Nephron progenitor cell (in vitro differentiated cells): ENCODE measurements around the gene TRAPPC2.
"Not testable (repeated sequence)": the region's sequence is repeated elsewhere in the genome, so short reads cannot be mapped to it uniquely, and the experiment has no call there.

Experiments used
- DNase-seq: peaks from one replicate; pipeline ENCODE4 v3.0.0; 2021
- H3K27ac Mint-ChIP-seq: 2 replicates; pipeline ENCODE4 v1.8.0; 2021; ENCODE audit warnings: mild to moderate bottlenecking, moderate library complexity, mixed read lengths
- H3K27me3 Mint-ChIP-seq: 2 replicates; pipeline ENCODE4 v1.8.0; 2021; ENCODE audit warnings: mild to moderate bottlenecking, low read depth, mixed read lengths; ENCODE audit not compliant: poor library complexity
- H3K36me3 Mint-ChIP-seq: 2 replicates; pipeline ENCODE4 v1.8.0; 2021; ENCODE audit warnings: low read depth, mixed read lengths
- H3K4me1 Mint-ChIP-seq: 2 replicates; pipeline ENCODE4 v1.8.0; 2021; ENCODE audit warnings: mixed read lengths
- H3K4me3 Mint-ChIP-seq: 2 replicates; pipeline ENCODE4 v1.8.0; 2021; ENCODE audit warnings: mild to moderate bottlenecking, moderate library complexity, mixed read lengths
- H3K9me3 Mint-ChIP-seq: 2 replicates; pipeline ENCODE4 v1.8.0; 2021; ENCODE audit warnings: mild to moderate bottlenecking, moderate library complexity, mixed read lengths
- TF ChIP-seq, protein P1 (sequence below): fragments of 200-600 bp; sonication (generic); IDR thresholded peaks from 2 replicates; pipeline ENCODE4 v1.5.0; 2021; ENCODE audit warnings: antibody characterized with exemption

TRAPPC2 gene

GRCh38 chrX:13681595-13681994 lies 52.8 kb downstream of the TRAPPC2 start:
- TF ChIP-seq, protein P1, sequence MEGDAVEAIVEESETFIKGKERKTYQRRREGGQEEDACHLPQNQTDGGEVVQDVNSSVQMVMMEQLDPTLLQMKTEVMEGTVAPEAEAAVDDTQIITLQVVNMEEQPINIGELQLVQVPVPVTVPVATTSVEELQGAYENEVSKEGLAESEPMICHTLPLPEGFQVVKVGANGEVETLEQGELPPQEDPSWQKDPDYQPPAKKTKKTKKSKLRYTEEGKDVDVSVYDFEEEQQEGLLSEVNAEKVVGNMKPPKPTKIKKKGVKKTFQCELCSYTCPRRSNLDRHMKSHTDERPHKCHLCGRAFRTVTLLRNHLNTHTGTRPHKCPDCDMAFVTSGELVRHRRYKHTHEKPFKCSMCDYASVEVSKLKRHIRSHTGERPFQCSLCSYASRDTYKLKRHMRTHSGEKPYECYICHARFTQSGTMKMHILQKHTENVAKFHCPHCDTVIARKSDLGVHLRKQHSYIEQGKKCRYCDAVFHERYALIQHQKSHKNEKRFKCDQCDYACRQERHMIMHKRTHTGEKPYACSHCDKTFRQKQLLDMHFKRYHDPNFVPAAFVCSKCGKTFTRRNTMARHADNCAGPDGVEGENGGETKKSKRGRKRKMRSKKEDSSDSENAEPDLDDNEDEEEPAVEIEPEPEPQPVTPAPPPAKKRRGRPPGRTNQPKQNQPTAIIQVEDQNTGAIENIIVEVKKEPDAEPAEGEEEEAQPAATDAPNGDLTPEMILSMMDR: no peak
- Mint-ChIP-seq H3K27ac (no peak overlapping the region), H3K4me3 (no peak overlapping the region), H3K9me3 (peaks cover 50% of the 10 kb centered on the region), H3K4me1 (no peaks in the 10 kb centered on the region), H3K27me3 (no peaks in the 10 kb centered on the region), H3K36me3 (no peaks in the 10 kb centered on the region)
- DNase-seq: no peak

DNA sequence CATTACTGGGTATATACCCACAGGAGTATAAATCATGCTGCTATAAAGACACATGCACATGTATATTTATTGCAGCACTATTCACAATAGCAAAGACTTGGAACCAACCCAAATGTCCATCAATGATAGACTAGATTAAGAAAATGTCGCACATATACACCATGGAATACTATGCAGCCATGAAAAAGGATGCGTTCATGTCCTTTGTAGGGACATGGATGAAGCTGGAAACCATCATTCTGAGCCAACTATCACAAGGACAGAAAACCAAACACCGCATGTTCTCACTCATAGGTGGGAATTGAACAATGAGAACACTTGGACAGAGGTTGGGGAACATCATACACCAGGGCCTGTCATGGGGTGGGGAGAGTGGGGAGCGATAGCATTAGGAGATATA lies 54.7 kb downstream of the TRAPPC2 start:
- H3K27me3 Mint-ChIP-seq, H3K4me1 Mint-ChIP-seq, H3K27ac Mint-ChIP-seq, H3K4me3 Mint-ChIP-seq, DNase-seq, H3K36me3 Mint-ChIP-seq: not testable (repeated sequence)
- H3K9me3 Mint-ChIP-seq: peaks cover 48% of the 10 kb centered on the region

- DNase-seq: no peak
- H3K4me1 Mint-ChIP-seq: no peaks in the 10 kb centered on the region
- no peak overlapping the region for H3K4me3 Mint-ChIP-seq
- H3K36me3 Mint-ChIP-seq: no peaks in the 10 kb centered on the region
- no peaks in the 10 kb centered on the region for H3K27me3 Mint-ChIP-seq
- H3K27ac Mint-ChIP-seq: no peak overlapping the region
- H3K9me3 Mint-ChIP-seq: peaks cover 47% of the 10 kb centered on the region
- TF ChIP-seq, protein P1: no peak
Measured at GRCh38 chrX:13676885-13677284, 57.5 kb downstream of the TRAPPC2 start.

GRCh38 chrX:13673016-13673415 lies 61.4 kb downstream of the TRAPPC2 start:
- no peaks in the 10 kb centered on the region for H3K36me3 Mint-ChIP-seq
- no peak overlapping the region for H3K4me3 Mint-ChIP-seq
- H3K27me3 Mint-ChIP-seq: no peaks in the 10 kb centered on the region
- DNase-seq: no peak
- peaks cover 30% of the 10 kb centered on the region for H3K9me3 Mint-ChIP-seq
- TF ChIP-seq, protein P1: no peak
- no peak overlapping the region for H3K27ac Mint-ChIP-seq
- H3K4me1 Mint-ChIP-seq: no peaks in the 10 kb centered on the region

DNA sequence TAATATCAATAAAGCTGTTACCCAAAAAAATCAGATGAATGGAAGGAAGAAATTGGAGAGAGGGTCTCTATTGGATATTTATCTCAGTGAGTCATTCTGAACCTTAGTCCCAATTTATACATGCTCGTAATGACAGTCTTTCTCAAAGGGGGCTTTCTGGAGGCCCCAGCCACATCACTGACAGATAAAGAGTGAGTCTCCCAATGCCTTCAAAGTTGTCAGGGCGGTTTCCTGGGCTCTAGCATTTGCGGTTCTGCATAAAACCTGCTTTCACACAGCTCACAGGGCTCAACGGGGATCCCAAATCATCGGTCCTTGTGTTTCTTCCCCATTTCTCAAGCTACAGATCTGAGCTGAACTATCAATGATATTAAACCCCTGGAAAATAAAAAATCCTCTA lies 64.2 kb downstream of the TRAPPC2 start:
- Mint-ChIP-seq H3K4me1 (no peaks in the 10 kb centered on the region), H3K27ac (no peak overlapping the region), H3K27me3 (peaks cover 2% of the 10 kb centered on the region), H3K9me3 (peaks cover 30% of the 10 kb centered on the region), H3K4me3 (no peak overlapping the region), H3K36me3 (no peaks in the 10 kb centered on the region)
- no peak for DNase-seq
- TF ChIP-seq, protein P1: no peak

GRCh38 chrX:13669755-13670154 lies 64.7 kb downstream of the TRAPPC2 start:
- not testable (repeated sequence) for H3K27me3 Mint-ChIP-seq, H3K4me3 Mint-ChIP-seq, H3K27ac Mint-ChIP-seq, DNase-seq, H3K36me3 Mint-ChIP-seq, H3K4me1 Mint-ChIP-seq
- H3K9me3 Mint-ChIP-seq: peaks cover 33% of the 10 kb centered on the region

GRCh38 chrX:13669246-13669737 lies 65.1 kb downstream of the TRAPPC2 start:
- H3K4me3 Mint-ChIP-seq: no peak overlapping the region
- peaks cover 33% of the 10 kb centered on the region for H3K9me3 Mint-ChIP-seq
- H3K27me3 Mint-ChIP-seq: peaks cover 2% of the 10 kb centered on the region
- peaks cover 2% of the 10 kb centered on the region for H3K36me3 Mint-ChIP-seq
- no peak for DNase-seq
- no peaks in the 10 kb centered on the region for H3K4me1 Mint-ChIP-seq
- H3K27ac Mint-ChIP-seq: no peak overlapping the region
- TF ChIP-seq, protein P1: no peak
